GM19463 (cell line): ENCODE measurements around the gene HMGCLL1.

Experiments used
- ATAC-seq: cut with Tn5 transposase; IDR thresholded peaks from one replicate; pipeline ENCODE4 v1.9.1; 2021; ENCODE audit warnings: mild to moderate bottlenecking, moderate library complexity; ENCODE audit not compliant: unreplicated experiment

The HMGCLL1 gene

GRCh38 chr6:55447891-55448290, 131.1 kb downstream of the HMGCLL1 start:
- ATAC-seq, result no peak

- ATAC-seq, result no peak
Observed at GRCh38 chr6:55445648-55446204, 133.3 kb downstream of the HMGCLL1 start.

- ATAC-seq, result no peak
Observed at GRCh38 chr6:55443238-55444134, 135.5 kb downstream of the HMGCLL1 start.

- ATAC-seq, result no peak
Observed at GRCh38 chr6:55438203-55438602, 140.8 kb downstream of the HMGCLL1 start.

GRCh38 chr6:55437141-55437540, 141.9 kb downstream of the HMGCLL1 start:
- ATAC-seq, result no peak

- ATAC-seq, result no peak
Observed at GRCh38 chr6:55433446-55434130, 145.4 kb downstream of the HMGCLL1 start.

GRCh38 chr6:55423933-55424332, 155.1 kb downstream of the HMGCLL1 start:
- no peak for ATAC-seq

GRCh38 chr6:55410674-55411073, 168.3 kb downstream of the HMGCLL1 start:
- no peak for ATAC-seq

- ATAC-seq, result no peak
Observed at GRCh38 chr6:55405474-55406235, 173.3 kb downstream of the HMGCLL1 start.

GRCh38 chr6:55399351-55399750, 179.6 kb downstream of the HMGCLL1 start:
- ATAC-seq, result no peak

GRCh38 chr6:55397986-55398385, 181.0 kb downstream of the HMGCLL1 start:
- ATAC-seq, result no peak

- no peak for ATAC-seq
Observed at GRCh38 chr6:55395871-55396270, 183.1 kb downstream of the HMGCLL1 start.

GRCh38 chr6:55388211-55388610, 190.8 kb downstream of the HMGCLL1 start:
- no peak for ATAC-seq
